Gastroesophageal sphincter (tissue), 3 donors: ENCODE measurements around the gene YWHAQ.

Experiments used
- CTCF ChIP-seq, 4 experiments: fragments of 200-600 bp in 2 of 4; fragments of 450-650 bp in 2 of 4; sonication (generic) in 1 of 4; IDR thresholded peaks; one replicate each; pipeline ENCODE4 v1.5.1; 2017 to 2019; ENCODE audit warnings: antibody characterized with exemption in 4 of 4, mild to moderate bottlenecking in 2 of 4, moderate library complexity in 2 of 4
- POLR2A ChIP-seq, 2 donors: fragments of 450-650 bp; IDR thresholded peaks; one replicate each; pipeline ENCODE4 v1.6.1; 2017; ENCODE audit warnings: antibody characterized with exemption in 2 of 2, mild to moderate bottlenecking in 2 of 2, moderate library complexity in 1 of 2

DNA sequence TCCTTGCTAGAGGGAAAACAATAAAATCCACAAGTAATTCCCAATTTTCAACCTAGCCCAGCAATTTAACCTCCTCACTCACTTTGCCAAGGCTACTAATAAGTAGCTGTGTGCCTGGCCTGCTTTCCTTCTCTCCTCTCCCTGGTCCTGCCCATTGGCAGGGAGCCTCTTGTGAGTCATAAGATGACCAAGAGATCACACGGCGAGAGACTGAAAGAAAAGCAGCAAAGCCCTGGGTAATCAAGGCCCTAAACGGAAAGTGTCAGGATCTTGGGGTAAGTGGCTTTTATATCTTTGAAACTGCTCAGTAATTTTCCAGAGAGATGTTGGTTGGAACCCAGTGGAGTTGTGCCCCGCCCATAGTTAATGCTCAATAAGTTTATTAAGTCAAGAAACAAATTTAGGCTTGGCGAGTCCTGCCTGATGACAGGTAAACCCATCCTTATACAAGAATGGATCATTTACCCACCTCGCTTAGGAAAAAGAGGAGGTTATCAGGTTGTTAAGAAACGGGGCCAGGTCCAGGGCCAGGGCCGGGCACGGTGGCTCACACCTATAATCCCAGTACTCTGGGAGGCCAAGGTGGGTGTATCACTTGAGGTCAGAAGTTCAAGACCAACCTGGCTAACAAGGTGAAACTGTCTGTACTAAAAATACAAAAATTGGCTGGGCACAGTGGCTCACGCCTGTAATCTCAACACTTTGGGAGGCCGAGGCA lies 65.2 kb downstream of the YWHAQ start:
- TF ChIP-seq POLR2A (IDR thresholded peaks at IDR 0.05), result no peak
- no peak for TF ChIP-seq CTCF (IDR thresholded peaks at IDR 0.05)
